GM13976 (cell line): ENCODE measurements around the gene ATG10.
A peak's percentile ranks its signal among the peaks of the same experiment; 100 is the strongest.

Experiments
- DNase-seq: peaks from one replicate; pipeline ENCODE4 v3.0.0; 2012; ENCODE audit warnings: low spot score
- CTCF ChIP-seq: IDR thresholded peaks from 2 replicates; pipeline ENCODE4 v1.5.1; 2012; ENCODE audit warnings: borderline replicate concordance, mild to moderate bottlenecking; ENCODE audit not compliant: insufficient read depth; ENCODE audit errors: extremely low read depth, missing control alignments, control extremely low read depth
- in situ Hi-C: fragments of 300-500 bp; cut with MboI; formaldehyde crosslinking; loops from one replicate; pipeline ENCODE4 v1.12.0; 2022; ENCODE audit warnings: low sequenced_read_pairs, mixed read lengths, inconsistent platforms; ENCODE audit not compliant: unreplicated experiment

Gene ATG10

DNA sequence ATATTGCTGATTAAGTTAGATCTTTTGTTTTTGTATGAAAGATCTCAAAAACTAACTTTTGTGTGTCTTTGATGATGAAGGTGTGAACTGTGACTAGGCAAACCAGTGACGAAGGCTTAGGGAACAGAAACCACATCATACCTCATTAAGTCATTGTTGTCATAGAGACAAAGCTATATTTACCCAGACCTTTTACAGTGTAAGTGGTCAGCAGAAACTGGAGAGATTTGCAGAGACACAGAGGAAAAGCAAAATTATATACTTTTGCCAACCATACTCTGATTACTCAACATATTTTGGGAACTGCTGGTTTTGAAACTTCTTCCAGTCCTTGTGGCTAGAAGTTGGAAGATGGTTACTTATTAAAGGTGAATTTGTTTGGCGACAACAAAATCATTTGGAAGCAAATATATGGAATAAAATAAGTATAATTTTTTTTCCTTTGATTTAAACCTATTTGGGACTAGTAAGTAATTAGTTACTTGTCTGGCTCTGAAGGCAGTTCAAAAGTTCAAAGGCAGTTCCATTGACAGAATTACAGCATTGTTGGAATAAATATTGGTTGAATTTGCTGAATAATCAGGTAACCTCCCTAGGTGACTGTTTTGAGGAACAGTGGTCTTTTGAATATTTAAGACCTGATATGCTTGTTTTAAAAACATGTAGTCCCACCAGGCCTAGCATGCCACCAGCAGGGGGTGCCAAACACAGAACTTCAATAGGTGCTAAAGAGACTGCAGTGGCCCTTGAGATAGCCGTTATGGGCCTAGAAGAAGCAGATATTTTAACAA is 202.5 kb downstream of the ATG10 start:
- peak; percentile 57 for DNase-seq
- in situ Hi-C loops = loop anchor here (25.0 kb wide), 1 partner anchor 662 kb away; no protein-coding TSS in a partner anchor
- peak; percentile 53 for TF ChIP-seq CTCF

GRCh38 chr5:82174919-82175219 is 203.0 kb downstream of the ATG10 start:
- in situ Hi-C loops = loop anchor here (25.0 kb wide), 1 partner anchor 663 kb away; no protein-coding TSS in a partner anchor
- DNase-seq = no peak
- TF ChIP-seq CTCF = no peak

- in situ Hi-C loops = no loop called here
- DNase-seq = no peak
- no peak for TF ChIP-seq CTCF
Measured at GRCh38 chr5:82176115-82176814, 204.4 kb downstream of the ATG10 start.

- TF ChIP-seq CTCF = no peak
- DNase-seq = no peak
- in situ Hi-C loops = no loop called here
Measured at GRCh38 chr5:82178378-82178777, 206.6 kb downstream of the ATG10 start.

GRCh38 chr5:82182662-82183061 is 210.8 kb downstream of the ATG10 start:
- in situ Hi-C loops = no loop called here
- TF ChIP-seq CTCF = no peak
- no peak for DNase-seq

- TF ChIP-seq CTCF = no peak
- DNase-seq = no peak
- in situ Hi-C loops = no loop called here
Measured at GRCh38 chr5:82183828-82184227, 212.0 kb downstream of the ATG10 start.

DNA sequence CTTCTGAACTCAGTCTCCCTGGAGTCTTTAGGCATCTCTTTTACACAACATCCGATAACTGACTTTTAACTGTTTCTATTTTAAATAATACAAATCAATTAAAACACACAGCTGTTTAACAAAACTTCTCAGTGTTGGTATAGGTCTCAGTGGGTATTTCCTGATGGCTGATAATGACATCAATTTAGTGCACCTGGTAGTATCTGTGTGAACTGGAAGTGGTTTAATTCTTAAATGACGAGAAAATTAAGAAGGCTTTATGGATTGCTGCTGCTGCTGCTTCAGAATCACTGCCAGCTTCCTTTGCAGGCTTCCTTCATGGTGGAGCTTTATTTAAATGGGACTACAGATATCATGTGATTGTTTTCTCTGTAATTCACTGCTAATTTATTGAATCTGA is 214.0 kb downstream of the ATG10 start:
- no peak for TF ChIP-seq CTCF
- no peak for DNase-seq
- in situ Hi-C loops = no loop called here
